Esophagus muscularis mucosa (tissue), 4 donors: Measurements from ENCODE around the gene CLINT1. TPM values are rescaled to one million over a fixed set of nuclear protein-coding genes. Genes with fewer than 3 reads are reported as not detected.

ENCODE experiments used
- DNase-seq: peaks from one replicate; pipeline ENCODE4 v3.0.0-alpha.2; 2017; ENCODE audit errors: extremely low spot score
- H3K27ac ChIP-seq, 4 donors: fragments of 200-600 bp; sonication (generic); replicated peaks in 1 of 4; 1 replicate in 3 of 4; 2 replicates in 1 of 4; pipeline ENCODE4 v1.5.1; 2016 to 2019; ENCODE audit warnings: mild to moderate bottlenecking in 1 of 4
- H3K27me3 ChIP-seq, 4 donors: fragments of 200-600 bp; sonication (generic); one replicate each; pipeline versions ENCODE4 v1.5.1 to v1.6.0; 2016 to 2019
- H3K36me3 ChIP-seq, 4 donors: fragments of 200-600 bp; sonication (generic); one replicate each; pipeline ENCODE4 v1.5.1; 2016 to 2019
- H3K4me1 ChIP-seq, 4 donors: fragments of 200-600 bp; sonication (generic); one replicate each; pipeline ENCODE4 v1.5.1; 2016 to 2019
- H3K4me3 ChIP-seq, 4 donors: fragments of 200-600 bp; sonication (generic); 1 replicate in 2 of 4; 2 replicates in 2 of 4; pipeline ENCODE4 v1.5.1; 2016 to 2019; ENCODE audit warnings: mild to moderate bottlenecking in 4 of 4, moderate library complexity in 1 of 4
- H3K9me3 ChIP-seq, 4 donors: fragments of 200-600 bp; sonication (generic); 1 replicate in 3 of 4; 2 replicates in 1 of 4; pipeline ENCODE4 v1.5.1; 2016 to 2019
- EP300 ChIP-seq: sonication (generic); formaldehyde crosslinking; IDR thresholded peaks from one replicate; pipeline ENCODE4 v1.6.1; 2017; ENCODE audit warnings: antibody characterized with exemption
- POLR2A ChIP-seq: fragments of 450-650 bp; IDR thresholded peaks from one replicate; pipeline ENCODE4 v1.6.1; 2017; ENCODE audit warnings: antibody characterized with exemption, moderate library complexity, mild to moderate bottlenecking, low read depth
- POLR2AphosphoS5 ChIP-seq, 2 donors: sonication (generic); formaldehyde crosslinking; IDR thresholded peaks; one replicate each; pipeline ENCODE4 v1.6.1; 2017; ENCODE audit warnings: antibody characterized with exemption in 2 of 2
- WGBS: methylation state at CpG from one replicate; pipeline ENCODE4 v1.1.5; 2018; 5-methylcytosine and 5-hydroxymethylcytosine counted together
- intact Hi-C: fragments of 100-400 bp; cut with DNase I; formaldehyde crosslinking; loops from one replicate; pipeline ENCODE4 v1.15.1; 2023
- total RNA-seq, 4 donors: library from RNA; depleted of rRNA; stranded (reverse); fragments of >200 nt; gene quantifications; one replicate each; pipeline versions ENCODE4 v1.1.0 to v1.2.1, GENCODE V29; 2016
- TF ChIP-seq, protein P1 (sequence below), 3 experiments: fragments of 200-600 bp in 2 of 3; fragments of 450-650 bp in 1 of 3; sonication (generic) in 2 of 3; IDR thresholded peaks; one replicate each; pipeline ENCODE4 v1.5.1; 2017 to 2019; ENCODE audit warnings: antibody characterized with exemption in 3 of 3, mild to moderate bottlenecking in 2 of 3, moderate library complexity in 1 of 3

The CLINT1 gene
- total RNA-seq, 4 donors from 2014 or later: 84.3 to 118 (median 107) TPM

GRCh38 chr5:157802736-157803135, 56.2 kb downstream of the CLINT1 start:
- DNase-seq: no peak
- no peaks in the 10 kb centered on the region for H3K9me3 ChIP-seq
- WGBS: 96% methylated on average over 6 of the region's 6 CpGs
- TF ChIP-seq EP300: no peak
- no peak for TF ChIP-seq POLR2AphosphoS5 (IDR thresholded peaks at IDR 0.05)
- no peak for TF ChIP-seq POLR2A
- TF ChIP-seq, protein P1, sequence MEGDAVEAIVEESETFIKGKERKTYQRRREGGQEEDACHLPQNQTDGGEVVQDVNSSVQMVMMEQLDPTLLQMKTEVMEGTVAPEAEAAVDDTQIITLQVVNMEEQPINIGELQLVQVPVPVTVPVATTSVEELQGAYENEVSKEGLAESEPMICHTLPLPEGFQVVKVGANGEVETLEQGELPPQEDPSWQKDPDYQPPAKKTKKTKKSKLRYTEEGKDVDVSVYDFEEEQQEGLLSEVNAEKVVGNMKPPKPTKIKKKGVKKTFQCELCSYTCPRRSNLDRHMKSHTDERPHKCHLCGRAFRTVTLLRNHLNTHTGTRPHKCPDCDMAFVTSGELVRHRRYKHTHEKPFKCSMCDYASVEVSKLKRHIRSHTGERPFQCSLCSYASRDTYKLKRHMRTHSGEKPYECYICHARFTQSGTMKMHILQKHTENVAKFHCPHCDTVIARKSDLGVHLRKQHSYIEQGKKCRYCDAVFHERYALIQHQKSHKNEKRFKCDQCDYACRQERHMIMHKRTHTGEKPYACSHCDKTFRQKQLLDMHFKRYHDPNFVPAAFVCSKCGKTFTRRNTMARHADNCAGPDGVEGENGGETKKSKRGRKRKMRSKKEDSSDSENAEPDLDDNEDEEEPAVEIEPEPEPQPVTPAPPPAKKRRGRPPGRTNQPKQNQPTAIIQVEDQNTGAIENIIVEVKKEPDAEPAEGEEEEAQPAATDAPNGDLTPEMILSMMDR (IDR thresholded peaks at IDR 0.05): no peak
- peaks cover 29 to 55% (median 46%) of the 10 kb centered on the region in 4 donors for H3K36me3 ChIP-seq
- no peak overlapping the region for H3K27ac ChIP-seq
- H3K27me3 ChIP-seq: no peaks in the 10 kb centered on the region
- peaks cover 0 to 4% (median 0%) of the 10 kb centered on the region in 4 donors for H3K4me1 ChIP-seq
- intact Hi-C loops: no loop called here
- H3K4me3 ChIP-seq: no peak overlapping the region

DNA sequence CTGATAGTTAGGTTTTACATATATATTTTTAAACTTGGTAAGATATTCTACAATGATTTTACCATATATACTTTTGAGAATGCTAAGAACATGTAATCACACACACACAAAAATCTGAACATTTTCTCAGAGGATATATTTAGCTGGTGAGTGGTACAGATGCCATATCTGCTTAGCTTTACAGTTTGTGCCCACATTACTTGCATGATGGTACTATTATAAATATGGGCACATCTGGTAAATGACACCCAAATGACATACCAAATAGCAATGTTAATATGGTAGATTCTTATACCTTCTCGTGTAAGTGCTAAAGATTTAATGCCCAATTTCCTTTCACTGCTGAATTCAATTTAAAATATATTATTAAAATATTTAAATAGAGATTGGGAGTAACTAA, 58.8 kb downstream of the CLINT1 start:
- 72% methylated on average over 1 of the region's 1 CpG for WGBS
- no peak overlapping the region for H3K27ac ChIP-seq

DNA sequence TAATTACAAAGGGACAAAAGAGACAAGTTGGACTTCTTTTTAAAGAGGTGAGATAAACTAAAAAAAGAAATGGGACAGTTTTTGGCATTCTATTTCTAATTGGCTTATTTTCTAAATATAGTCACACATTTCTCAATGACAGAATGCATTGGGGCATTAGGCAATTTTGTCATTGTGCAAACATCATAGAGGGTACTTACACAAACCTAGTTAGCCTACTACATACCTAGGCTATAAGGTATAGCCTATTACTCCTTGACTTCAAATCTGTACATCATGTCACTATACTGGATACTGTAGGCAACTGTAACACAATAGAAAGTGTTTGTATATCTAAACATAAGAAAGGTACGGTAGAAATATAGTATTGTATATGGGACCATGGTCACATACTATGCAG, 59.4 kb downstream of the CLINT1 start:
- Histone ChIP-seq H3K27ac (no peak overlapping the region), H3K4me3 (no peak overlapping the region), H3K4me1 (no peaks in the 10 kb centered on the region), H3K9me3 (no peaks in the 10 kb centered on the region), H3K27me3 (no peaks in the 10 kb centered on the region), H3K36me3 (peaks cover 12 to 45% (median 31%) of the 10 kb centered on the region in 4 donors)
- no peak for DNase-seq
- no peak for TF ChIP-seq POLR2AphosphoS5 (IDR thresholded peaks at IDR 0.05)
- 88% methylated on average over 1 of the region's 1 CpG for WGBS
- intact Hi-C loops: no loop called here

More for the DNA sequence above, 58.8 kb downstream of the CLINT1 start:
- Histone ChIP-seq H3K9me3 (no peaks in the 10 kb centered on the region), H3K36me3 (peaks cover 18 to 49% (median 36%) of the 10 kb centered on the region in 4 donors), H3K4me1 (no peaks in the 10 kb centered on the region), H3K4me3 (no peak overlapping the region), H3K27me3 (no peaks in the 10 kb centered on the region)
- DNase-seq: no peak
- intact Hi-C loops: no loop called here
- TF ChIP-seq POLR2AphosphoS5 (IDR thresholded peaks at IDR 0.05) (no peak), EP300 (no peak), POLR2A (no peak)
- TF ChIP-seq, protein P1 (IDR thresholded peaks at IDR 0.05): no peak

DNA sequence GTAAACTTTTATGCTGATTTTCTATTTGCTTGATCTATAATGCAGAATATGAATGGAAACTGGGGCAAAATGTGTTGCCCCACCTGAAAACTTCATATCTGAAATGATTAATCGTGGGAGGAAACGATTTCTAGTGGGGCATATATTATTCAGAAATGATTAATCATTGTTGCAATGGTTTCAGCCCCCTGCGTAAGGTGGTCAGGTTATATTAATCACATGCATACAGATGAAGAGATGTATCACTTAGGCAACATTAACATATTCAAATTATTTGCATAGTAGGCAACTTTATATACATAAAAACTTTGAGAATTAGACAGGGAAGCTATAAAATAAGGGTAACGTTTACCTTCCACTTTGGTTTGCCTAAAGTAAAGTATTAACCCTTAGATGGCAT, 65.6 kb downstream of the CLINT1 start:
- TF ChIP-seq EP300: no peak
- TF ChIP-seq, protein P1 (IDR thresholded peaks at IDR 0.05): no peak
- no peak for TF ChIP-seq POLR2A
- TF ChIP-seq POLR2AphosphoS5 (IDR thresholded peaks at IDR 0.05): no peak

DNA sequence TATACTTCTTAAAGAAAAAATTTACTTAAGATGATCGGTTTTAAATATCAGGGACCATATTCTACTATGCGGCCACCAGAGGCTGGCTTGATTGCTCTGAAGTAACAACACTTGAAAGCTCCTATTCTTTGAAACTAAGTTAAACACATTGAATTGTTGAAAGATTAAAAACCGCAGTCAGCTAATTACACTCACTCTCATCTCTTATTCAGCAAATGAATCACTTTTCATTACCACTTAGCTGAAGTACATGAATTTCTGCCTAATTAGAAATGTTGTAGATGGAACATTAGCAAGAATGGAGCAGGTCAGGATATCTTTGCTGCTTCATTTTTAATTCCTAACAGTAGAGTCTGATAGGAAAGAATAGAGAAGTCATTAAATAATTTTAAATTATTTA, 73.1 kb downstream of the CLINT1 start:
- intact Hi-C loops: no loop called here
- Histone ChIP-seq H3K27me3 (no peaks in the 10 kb centered on the region), H3K36me3 (peaks cover 0 to 52% (median 32%) of the 10 kb centered on the region in 4 donors), H3K27ac (no peak overlapping the region), H3K9me3 (no peaks in the 10 kb centered on the region), H3K4me1 (peaks cover 0 to 16% (median 4%) of the 10 kb centered on the region in 4 donors), H3K4me3 (no peak overlapping the region)
- WGBS: 91% methylated on average over 3 of the region's 3 CpGs
- no peak for DNase-seq
- TF ChIP-seq, protein P1 (IDR thresholded peaks at IDR 0.05): no peak
- TF ChIP-seq POLR2AphosphoS5 (IDR thresholded peaks at IDR 0.05) (no peak), POLR2A (no peak), EP300 (no peak)

More for the DNA sequence above, 65.6 kb downstream of the CLINT1 start:
- no peak overlapping the region for H3K27ac ChIP-seq
- intact Hi-C loops: no loop called here
- no peak overlapping the region for H3K4me3 ChIP-seq
- H3K9me3 ChIP-seq: no peaks in the 10 kb centered on the region
- WGBS: 77% methylated on average over 4 of the region's 4 CpGs
- peaks cover 0 to 9% (median 0%) of the 10 kb centered on the region in 4 donors for H3K4me1 ChIP-seq
- no peak for DNase-seq
- peaks cover 10 to 58% (median 42%) of the 10 kb centered on the region in 4 donors for H3K36me3 ChIP-seq
- no peaks in the 10 kb centered on the region for H3K27me3 ChIP-seq
